Left forelimb (tissue), 1 donor: ENCODE results near the gene SHISA7.
"Not testable (repeated sequence)": the region's sequence is repeated elsewhere in the genome, so short reads cannot be mapped to it uniquely, and the experiment has no call there.

ENCODE experiments used
- DNase-seq: peaks from one replicate; pipeline ENCODE4 v3.0.0-alpha.2; 2018; ENCODE audit warnings: low spot score

Gene SHISA7

DNA sequence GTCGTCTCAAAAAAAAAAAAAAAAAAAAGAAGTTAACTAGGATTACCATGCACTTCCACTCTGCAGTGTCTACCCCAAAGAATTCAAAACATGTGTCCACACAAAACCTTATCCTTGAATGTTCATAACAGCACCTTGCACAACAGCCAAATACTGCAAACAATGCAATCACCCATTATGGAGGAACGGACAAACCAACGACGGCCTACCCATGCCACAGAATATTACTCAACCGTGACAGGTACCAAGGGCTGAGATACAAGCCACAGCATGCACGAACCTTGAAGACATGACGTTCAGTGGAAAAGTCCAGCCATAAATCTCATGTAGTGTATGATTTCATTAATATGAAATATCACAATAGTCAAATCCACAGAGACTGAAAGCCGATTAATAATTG lies 3.0 kb upstream of the SHISA7 start:
- DNase-seq, result no peak

GRCh38 chr19:55444646-55445045 lies 1.5 kb upstream of the SHISA7 start:
- no peak for DNase-seq

DNA sequence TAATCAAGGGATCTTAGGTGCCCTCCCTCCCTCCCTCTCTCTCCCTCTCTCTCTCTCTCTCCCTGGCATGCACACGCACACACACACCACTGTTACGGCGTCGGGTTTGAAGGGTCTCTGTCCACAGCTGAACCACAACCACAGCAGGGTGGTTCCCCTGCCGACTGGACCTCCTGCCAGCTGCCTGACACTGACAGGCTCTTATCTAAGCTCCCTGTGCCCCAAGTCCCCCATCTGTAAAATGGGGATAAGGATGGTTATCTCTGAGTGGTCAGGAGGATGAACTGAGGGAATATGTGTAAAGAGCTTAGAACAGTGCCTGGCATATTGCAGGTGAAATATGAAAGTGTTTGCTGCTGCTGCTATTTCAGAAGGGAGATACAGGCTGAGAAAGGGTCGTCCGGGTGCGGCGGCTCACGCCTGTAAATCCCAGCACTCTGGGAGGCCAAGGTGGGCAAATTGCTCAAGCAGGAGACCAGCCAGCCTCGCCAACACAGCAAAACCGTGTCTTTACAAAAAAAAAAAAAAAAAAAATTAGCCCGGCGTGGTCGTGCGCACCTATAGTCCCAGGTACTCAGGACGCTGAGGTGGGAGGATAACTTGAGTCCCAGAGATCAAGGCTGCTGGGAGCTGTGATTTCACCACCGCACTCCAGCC lies 852 bp upstream of the SHISA7 start:
- DNase-seq, result no peak

DNA sequence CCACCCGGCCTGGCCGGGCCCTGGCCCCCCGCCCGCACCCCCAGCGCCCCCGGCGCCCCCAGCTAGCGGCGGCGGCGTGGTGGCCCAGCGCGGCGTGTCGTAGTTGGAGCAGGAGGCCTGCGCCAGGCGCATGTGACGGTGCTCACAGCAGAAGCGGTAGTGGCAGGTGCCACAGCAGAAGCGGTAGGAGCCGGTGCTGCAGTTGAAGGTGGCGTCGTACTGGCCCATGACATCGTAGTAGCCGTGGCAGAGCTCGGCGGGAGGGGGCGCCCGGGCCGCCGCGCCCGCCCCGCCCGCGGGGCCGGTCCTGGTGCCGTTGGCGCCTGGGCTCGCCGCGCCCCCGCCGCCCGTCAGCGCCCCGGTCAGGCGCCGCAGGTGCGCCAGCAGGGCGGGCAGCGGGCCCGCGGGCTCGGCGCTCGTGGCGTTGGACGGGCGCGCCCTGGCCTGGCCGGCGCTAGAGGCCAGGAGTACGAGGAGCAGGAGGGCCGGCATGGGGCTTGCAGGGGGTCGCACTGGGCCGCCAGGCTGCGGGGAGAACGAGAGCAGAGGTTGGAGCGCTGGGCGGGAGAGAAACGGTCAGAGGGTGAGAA lies 633 bp downstream of the SHISA7 start:
- DNase-seq, result no peak

DNA sequence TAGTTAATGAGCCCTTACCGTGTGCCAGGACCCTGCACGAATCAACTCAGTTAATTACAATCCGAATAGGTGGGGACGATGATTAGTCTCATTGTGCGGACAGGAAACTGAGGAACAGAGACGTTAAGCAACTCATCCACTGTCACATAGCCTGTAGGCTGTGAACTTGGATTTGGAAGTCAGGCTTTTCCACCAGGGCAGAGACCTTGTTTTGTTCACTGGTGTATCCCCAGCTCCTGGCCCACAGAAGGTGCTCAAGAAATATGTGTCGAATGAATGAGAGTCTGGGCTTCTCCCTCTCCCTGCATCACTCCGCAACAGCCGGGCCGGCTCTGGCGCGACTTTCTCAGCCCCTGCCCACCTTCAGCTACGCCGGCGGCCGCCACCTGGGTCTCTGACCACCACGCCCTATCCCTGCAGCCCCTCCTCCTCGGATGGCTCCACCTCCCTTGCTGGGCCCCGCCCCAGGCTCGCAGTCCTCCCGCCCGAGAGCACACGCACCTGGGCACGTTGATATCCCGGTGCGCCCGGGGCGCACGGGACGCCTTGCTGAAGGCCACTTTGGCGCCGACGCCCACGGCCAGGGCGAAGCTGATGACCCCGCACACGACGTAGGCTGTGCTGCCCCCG lies 1.3 kb downstream of the SHISA7 start:
- DNase-seq, result no peak

DNA sequence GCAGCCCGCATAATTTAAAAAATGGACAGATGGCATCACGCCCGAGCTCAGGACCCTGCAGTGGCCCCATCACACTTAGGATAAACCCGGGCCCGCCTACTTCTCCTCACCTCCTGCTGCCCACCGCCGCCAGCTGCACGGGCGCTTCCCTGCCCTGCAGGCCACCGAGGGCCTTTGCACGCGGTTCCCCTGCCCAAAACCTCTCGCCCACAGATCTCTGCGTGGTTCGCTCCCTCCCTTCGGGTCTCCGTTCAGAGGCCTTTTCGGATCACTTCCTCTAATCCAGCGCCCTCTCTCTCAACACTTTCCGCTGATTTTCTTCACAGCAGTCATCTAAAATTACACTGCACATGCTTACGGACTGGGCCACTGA lies 1.8 kb downstream of the SHISA7 start:
- no peak for DNase-seq

DNA sequence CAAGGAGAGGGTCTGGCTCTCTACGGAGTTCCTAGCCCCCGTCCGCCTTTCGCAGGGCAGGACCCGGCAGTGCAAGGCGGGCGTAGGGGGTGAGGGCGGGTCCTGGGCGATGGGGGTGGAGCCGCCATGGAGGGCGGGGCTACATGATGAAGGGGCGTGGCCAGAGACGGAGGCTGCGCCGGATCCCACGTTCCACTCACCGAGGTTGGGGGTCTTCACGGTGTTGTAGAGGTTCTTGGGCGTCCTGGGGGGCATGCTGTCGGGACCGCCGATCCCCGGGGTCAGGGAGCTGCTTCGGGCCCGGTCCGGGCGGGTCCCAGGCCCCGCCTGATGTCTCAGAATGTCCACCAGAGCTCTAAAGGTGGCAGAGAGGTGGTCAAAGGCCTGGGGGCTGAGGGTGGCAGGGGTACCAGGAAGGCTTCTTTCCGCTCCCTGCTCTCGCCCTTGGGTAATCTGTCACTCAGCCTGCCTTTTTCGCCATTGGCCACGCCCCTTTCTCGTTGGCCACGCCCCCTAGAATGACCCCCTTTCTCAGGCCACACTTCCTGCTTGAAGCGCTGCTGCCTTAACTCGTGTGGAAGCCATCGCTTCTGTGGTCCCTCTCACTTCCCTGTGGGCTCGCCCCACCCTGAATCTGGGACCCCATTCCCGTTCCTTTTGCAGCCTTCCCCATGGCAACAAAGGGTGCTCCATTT lies 2.5 kb downstream of the SHISA7 start:
- DNase-seq, result no peak

DNA sequence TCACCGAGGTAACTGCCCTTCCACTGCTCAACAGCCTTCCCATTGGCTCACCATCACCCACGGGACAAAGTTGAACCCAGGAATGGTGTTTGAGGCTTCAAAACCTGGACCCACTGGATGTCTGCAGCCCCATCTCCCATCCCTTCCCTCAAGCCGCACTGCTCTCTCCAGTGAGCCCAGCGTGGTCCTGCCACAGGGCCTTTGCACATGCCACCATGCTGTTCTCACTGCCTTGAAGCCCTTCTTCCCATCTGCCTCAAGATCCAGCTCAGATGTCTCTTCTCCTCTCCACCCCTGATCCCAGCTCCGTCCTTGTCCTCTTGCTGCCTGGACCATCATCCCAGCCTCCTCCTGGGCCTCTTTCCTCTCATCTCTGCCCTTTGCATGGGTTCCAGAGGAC lies 4.0 kb downstream of the SHISA7 start:
- no peak for DNase-seq

- DNase-seq, result peak; percentile 86
Measured at GRCh38 chr19:55437410-55437809, 5.7 kb downstream of the SHISA7 start.

- DNase-seq, result no peak
Measured at GRCh38 chr19:55436847-55437246, 6.3 kb downstream of the SHISA7 start.

DNA sequence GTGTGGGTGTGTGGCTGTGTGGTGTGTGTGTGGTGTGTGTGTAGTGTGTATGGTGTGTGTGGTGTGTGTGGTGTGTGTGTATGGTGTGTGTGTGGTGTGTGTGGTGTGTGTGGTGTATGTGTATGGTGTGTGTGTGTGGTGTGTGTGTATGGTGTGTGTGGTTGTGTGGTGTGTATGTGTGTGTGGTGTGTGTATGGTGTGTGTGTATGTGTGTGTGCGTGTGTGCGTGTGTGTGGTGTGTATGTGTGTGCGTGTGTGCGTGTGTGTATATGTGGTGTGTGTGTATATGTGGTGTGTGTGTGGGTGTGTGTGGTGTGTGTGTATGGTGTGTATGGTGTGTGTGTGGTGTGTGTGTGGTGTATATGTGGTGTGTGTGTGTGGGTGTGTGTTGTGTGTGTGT lies 8.1 kb downstream of the SHISA7 start:
- DNase-seq, result no peak

GRCh38 chr19:55434356-55434919 lies 8.7 kb downstream of the SHISA7 start:
- DNase-seq, result no peak

- DNase-seq, result no peak
Measured at GRCh38 chr19:55433292-55433691, 9.8 kb downstream of the SHISA7 start.

DNA sequence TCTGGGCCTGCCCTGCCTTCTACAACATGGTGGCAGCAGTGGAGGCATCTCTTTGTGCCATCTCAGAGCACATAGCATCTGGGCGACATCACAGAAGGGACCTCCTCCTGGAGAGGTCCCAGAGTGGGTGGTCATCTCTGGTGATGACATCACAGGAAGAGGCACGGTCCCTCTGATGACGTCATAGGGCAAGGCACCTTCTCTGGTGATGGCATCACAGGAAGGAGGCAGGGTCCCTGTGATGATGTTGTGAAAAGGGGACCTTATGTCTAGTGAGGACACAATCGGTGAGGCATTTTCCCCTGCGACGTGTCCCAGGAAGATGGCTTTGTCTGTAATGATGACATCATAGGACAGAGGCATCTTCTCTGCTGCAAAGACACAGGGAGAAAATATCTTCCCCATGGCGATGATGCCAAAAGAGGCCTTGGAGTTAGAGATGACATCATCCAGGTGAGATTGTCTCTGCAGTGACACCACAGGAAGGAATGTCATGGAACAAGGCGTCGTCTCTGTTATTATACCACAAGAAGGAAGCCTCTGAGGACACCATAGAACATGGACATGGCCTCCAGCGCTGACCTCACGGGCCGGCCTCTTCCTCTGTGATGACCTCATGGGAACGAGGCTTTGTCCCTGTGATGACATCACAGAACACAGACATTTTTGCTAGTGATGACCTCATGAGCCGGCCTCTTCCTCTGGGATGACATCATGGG lies 10.7 kb downstream of the SHISA7 start:
- no peak for DNase-seq

DNA sequence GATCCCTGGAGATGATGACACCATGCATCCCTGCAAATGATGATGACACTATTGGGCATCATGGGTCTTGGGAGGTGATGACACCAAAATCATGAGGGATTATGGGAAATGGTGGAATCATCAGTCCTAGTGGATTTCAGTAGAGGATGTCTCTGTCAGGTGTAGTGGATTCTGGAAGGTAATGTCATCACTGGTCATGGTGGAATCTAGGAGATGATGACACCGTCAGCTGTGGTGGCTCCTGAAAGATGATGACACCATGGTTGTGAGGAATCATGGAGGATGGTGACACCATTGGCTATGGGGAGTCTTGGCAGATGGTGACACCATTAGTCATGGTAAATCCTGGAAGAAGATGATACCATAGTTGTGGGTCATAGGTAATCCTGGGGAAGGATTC lies 11.9 kb downstream of the SHISA7 start:
- no peak for DNase-seq

GRCh38 chr19:55426042-55426441 lies 17.1 kb downstream of the SHISA7 start:
- no peak for DNase-seq

- no peak for DNase-seq
Measured at GRCh38 chr19:55424518-55424917, 18.6 kb downstream of the SHISA7 start.

- no peak for DNase-seq
Measured at GRCh38 chr19:55423225-55424005, 19.7 kb downstream of the SHISA7 start.

DNA sequence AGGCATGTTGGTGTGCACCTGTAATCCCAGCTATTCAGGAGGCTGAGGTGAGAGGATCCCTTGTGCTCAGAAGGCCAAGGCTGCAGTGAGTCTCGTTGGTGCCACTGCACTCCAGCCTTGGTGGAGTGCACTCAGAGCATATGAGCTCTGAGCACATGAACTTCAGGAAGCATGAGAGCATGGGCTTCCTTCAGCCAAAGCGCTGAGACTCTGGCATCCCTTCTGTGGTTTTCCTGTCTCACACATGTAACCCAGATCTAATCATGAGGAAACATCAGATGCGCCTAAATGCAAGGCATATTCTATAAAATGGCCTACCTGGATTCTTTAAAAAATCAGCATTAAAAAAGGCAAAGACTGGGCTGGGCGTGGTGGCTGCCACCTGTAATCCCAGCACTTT lies 21.8 kb downstream of the SHISA7 start:
- DNase-seq, result not testable (repeated sequence)

GRCh38 chr19:55419624-55420236 lies 23.4 kb downstream of the SHISA7 start:
- DNase-seq, result no peak

GRCh38 chr19:55419103-55419502 lies 24.0 kb downstream of the SHISA7 start:
- DNase-seq, result no peak
